ENCODE measurements around the gene EBF4. TPM values are rescaled to one million over a fixed set of nuclear protein-coding genes. Genes with fewer than 3 reads are reported as not detected.
"Not testable (repeated sequence)": the region's sequence is repeated elsewhere in the genome, so short reads cannot be mapped to it uniquely, and the experiment has no call there.

Gene EBF4
- total RNA-seq, 2 experiments from 2014 or later = 2.7 to 2.9 TPM

GRCh38 chr20:2760297-2760951, 67.8 kb downstream of the EBF4 start:
- Mint-ChIP-seq H3K27me3 (peaks cover 24% of the 10 kb centered on the region), H3K4me1 (peaks cover 3% of the 10 kb centered on the region), H3K36me3 (ENCODE audit: low read depth) (no peaks in the 10 kb centered on the region), H3K4me3 (no peak overlapping the region), H3K27ac (no peak overlapping the region), H3K9me3 (no peaks in the 10 kb centered on the region)
- ChIA-PET CTCF (no interaction called here), POLR2A (no interaction called here)
- DNase-seq = no peak

- ChIA-PET POLR2A (no interaction called here), CTCF (interaction anchor here (1.4 kb wide), 1 partner anchor 9 kb away, joined by 4 read pairs; no protein-coding TSS in a partner anchor)
- Mint-ChIP-seq H3K4me3 (no peak overlapping the region), H3K36me3 (ENCODE audit: low read depth) (no peaks in the 10 kb centered on the region), H3K4me1 (peaks cover 3% of the 10 kb centered on the region), H3K9me3 (no peaks in the 10 kb centered on the region), H3K27ac (no peak overlapping the region), H3K27me3 (peaks cover 22% of the 10 kb centered on the region)
- no peak for DNase-seq
These were observed 68.3 kb downstream of the EBF4 start for GRCh38 chr20:2760952-2761305.

GRCh38 chr20:2761885-2762284, 69.3 kb downstream of the EBF4 start:
- no peaks in the 10 kb centered on the region for H3K9me3 Mint-ChIP-seq
- CTCF ChIA-PET = interaction anchor here (1.4 kb wide), 1 partner anchor 10 kb away, joined by 4 read pairs; no protein-coding TSS in a partner anchor
- H3K4me3 Mint-ChIP-seq = no peak overlapping the region

DNA sequence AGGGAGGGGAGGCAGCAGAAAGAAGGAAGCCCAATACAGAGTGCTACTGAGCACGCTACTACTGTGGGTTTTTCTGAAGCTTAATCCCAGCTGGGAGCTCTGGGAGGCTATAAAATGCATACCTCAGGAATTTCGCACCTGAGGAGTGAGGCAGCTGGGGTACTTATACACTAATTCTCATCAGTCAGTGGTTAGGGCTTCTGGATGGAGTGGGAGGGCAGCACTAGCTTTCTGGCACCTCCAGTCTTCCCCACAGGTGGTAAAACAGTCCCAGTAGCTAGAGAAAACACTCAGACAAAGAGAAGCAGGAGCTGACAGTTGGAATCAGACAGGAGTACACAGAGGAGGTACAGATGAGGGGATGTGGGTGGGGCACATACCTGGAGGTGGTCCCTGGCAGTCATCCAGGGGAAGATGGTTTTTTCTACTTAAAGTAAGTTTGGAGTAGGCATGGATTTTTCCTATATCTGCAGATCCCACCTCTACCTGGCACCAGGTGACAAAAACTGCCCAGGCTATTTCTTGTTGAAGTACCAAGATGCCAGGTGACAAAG, 70.1 kb downstream of the EBF4 start:
- Mint-ChIP-seq H3K36me3 (ENCODE audit: low read depth) (no peaks in the 10 kb centered on the region), H3K9me3 (no peaks in the 10 kb centered on the region), H3K4me1 (no peaks in the 10 kb centered on the region), H3K4me3 (no peak overlapping the region), H3K27me3 (peaks cover 17% of the 10 kb centered on the region), H3K27ac (no peak overlapping the region)
- DNase-seq = no peak
- ChIA-PET POLR2A (interaction anchor here (1.1 to 1.4 kb wide), 2 partner anchors 10 to 99 kb away, joined by 3 read pairs; no protein-coding TSS in a partner anchor), CTCF (no interaction called here)

More at GRCh38 chr20:2761885-2762284, 69.3 kb downstream of the EBF4 start:
- POLR2A ChIA-PET = interaction anchor here (0.7 to 1.4 kb wide), 3 partner anchors 9 to 105 kb away, joined by 3 read pairs; no protein-coding TSS in a partner anchor
- H3K27me3 Mint-ChIP-seq = peaks cover 13% of the 10 kb centered on the region
- no peak overlapping the region for H3K27ac Mint-ChIP-seq
- no peak for DNase-seq
- no peaks in the 10 kb centered on the region for H3K36me3 Mint-ChIP-seq (ENCODE audit: low read depth)
- H3K4me1 Mint-ChIP-seq = no peaks in the 10 kb centered on the region

DNA sequence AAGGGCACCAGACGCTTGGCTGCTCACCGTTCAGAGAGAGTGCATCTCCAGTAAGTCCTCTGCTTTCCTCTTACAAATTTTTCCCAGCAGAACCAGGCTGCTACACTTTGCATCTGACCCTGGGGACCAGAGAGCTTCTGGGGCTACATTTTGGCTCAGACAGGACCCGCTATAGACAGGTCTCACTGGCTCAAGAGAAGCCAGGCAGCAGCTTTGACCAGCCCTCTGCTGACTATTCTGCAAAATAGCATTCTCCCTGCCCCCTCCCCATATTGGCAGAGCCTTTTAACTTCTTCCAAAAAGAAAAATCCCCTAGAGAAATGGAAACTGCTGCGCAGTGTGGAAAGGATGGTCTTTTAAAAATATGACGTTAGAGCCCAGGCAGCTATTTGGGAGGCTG, 70.6 kb downstream of the EBF4 start:
- POLR2A ChIA-PET = no interaction called here
- H3K36me3 Mint-ChIP-seq (ENCODE audit: low read depth) = no peaks in the 10 kb centered on the region

GRCh38 chr20:2767768-2768631, 75.4 kb downstream of the EBF4 start:
- ChIA-PET CTCF (no interaction called here), POLR2A (no interaction called here)
- no peaks in the 10 kb centered on the region for H3K36me3 Mint-ChIP-seq (ENCODE audit: low read depth)
- H3K4me3 Mint-ChIP-seq = no peak overlapping the region
- no peak overlapping the region for H3K27ac Mint-ChIP-seq
- H3K4me1 Mint-ChIP-seq = peaks cover 7% of the 10 kb centered on the region
- H3K9me3 Mint-ChIP-seq = no peaks in the 10 kb centered on the region
- DNase-seq = no peak
- peaks cover 12% of the 10 kb centered on the region for H3K27me3 Mint-ChIP-seq

More for the DNA sequence above, 70.6 kb downstream of the EBF4 start:
- no peak for DNase-seq
- CTCF ChIA-PET = no interaction called here
- Mint-ChIP-seq H3K4me3 (no peak overlapping the region), H3K27me3 (peaks cover 15% of the 10 kb centered on the region), H3K4me1 (no peaks in the 10 kb centered on the region), H3K27ac (no peak overlapping the region), H3K9me3 (no peaks in the 10 kb centered on the region)

GRCh38 chr20:2768632-2769015, 76.0 kb downstream of the EBF4 start:
- Mint-ChIP-seq H3K4me1 (peaks cover 7% of the 10 kb centered on the region), H3K27ac (no peak overlapping the region), H3K9me3 (no peaks in the 10 kb centered on the region), H3K36me3 (ENCODE audit: low read depth) (no peaks in the 10 kb centered on the region), H3K27me3 (peaks cover 12% of the 10 kb centered on the region), H3K4me3 (no peak overlapping the region)
- ChIA-PET POLR2A (no interaction called here), CTCF (no interaction called here)
- no peak for DNase-seq

DNA sequence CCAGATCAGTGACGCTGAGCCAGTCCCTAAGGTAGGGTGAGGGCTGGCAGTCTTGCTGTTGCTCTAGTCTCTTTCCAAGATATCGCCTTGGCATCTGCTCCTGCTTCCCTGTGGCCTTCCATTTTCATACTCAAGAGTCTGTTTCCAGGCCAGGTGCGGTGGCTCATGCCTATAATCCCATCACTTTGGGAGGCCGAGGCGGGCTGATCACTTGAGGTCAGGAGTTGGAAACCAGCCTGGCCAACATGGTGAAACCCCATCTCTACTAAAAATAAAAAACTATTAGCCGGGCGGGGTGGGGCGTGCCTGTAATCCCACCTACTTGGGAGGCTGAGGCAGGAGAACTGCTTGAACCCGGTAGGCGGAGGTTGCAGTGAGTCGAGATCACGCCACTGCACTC, 77.5 kb downstream of the EBF4 start:
- CTCF ChIA-PET; H3K27ac Mint-ChIP-seq; POLR2A ChIA-PET; H3K4me1 Mint-ChIP-seq; H3K27me3 Mint-ChIP-seq; H3K36me3 Mint-ChIP-seq (ENCODE audit: low read depth); DNase-seq; H3K9me3 Mint-ChIP-seq; H3K4me3 Mint-ChIP-seq: not testable (repeated sequence)

GRCh38 chr20:2771631-2772080, 79.1 kb downstream of the EBF4 start:
- ChIA-PET CTCF (no interaction called here), POLR2A (no interaction called here)
- Mint-ChIP-seq H3K27me3 (peaks cover 6% of the 10 kb centered on the region), H3K27ac (no peak overlapping the region), H3K4me1 (peaks cover 7% of the 10 kb centered on the region), H3K4me3 (no peak overlapping the region), H3K36me3 (ENCODE audit: low read depth) (no peaks in the 10 kb centered on the region), H3K9me3 (no peaks in the 10 kb centered on the region)
- no peak for DNase-seq

DNA sequence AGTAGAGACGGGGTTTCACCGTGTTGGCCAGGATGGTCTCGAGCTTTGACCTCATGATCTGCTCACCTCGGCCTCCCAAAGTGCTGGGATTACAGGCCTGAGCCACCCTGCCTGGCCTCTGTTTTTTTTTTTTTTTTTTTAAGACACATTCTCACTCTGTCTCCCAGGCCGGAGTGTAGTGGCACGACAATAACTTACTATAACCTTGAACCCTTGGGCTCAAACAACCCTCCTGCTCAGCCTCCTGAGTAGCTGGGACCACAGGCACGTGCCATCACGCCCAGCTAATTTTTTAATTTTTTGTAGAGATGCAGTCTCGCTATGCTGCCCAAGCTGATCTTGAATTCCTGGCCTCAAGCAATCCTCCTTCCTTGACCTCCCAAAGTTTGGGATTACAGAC, 81.2 kb downstream of the EBF4 start:
- H3K27ac Mint-ChIP-seq = no peak overlapping the region
- ChIA-PET POLR2A (interaction anchor here (0.6 kb wide), 1 partner anchor 279 kb away, joined by 3 read pairs; no protein-coding TSS in a partner anchor), CTCF (interaction anchor here (0.6 to 1.0 kb wide), 3 partner anchors 22 to 265 kb away, joined by 3 to 5 read pairs (median 3); no protein-coding TSS in a partner anchor)
- DNase-seq = no peak
- H3K4me1 Mint-ChIP-seq = peaks cover 7% of the 10 kb centered on the region
- H3K4me3 Mint-ChIP-seq = no peak overlapping the region
- no peaks in the 10 kb centered on the region for H3K9me3 Mint-ChIP-seq
- H3K36me3 Mint-ChIP-seq (ENCODE audit: low read depth) = no peaks in the 10 kb centered on the region
- peaks cover 5% of the 10 kb centered on the region for H3K27me3 Mint-ChIP-seq

GRCh38 chr20:2775139-2775538, 82.6 kb downstream of the EBF4 start:
- H3K27me3 Mint-ChIP-seq = peaks cover 5% of the 10 kb centered on the region
- H3K4me1 Mint-ChIP-seq = peaks cover 7% of the 10 kb centered on the region
- H3K27ac Mint-ChIP-seq = no peak overlapping the region
- ChIA-PET POLR2A (no interaction called here), CTCF (no interaction called here)
- no peaks in the 10 kb centered on the region for H3K36me3 Mint-ChIP-seq (ENCODE audit: low read depth)
- no peaks in the 10 kb centered on the region for H3K9me3 Mint-ChIP-seq
- DNase-seq = no peak
- no peak overlapping the region for H3K4me3 Mint-ChIP-seq

- ChIA-PET POLR2A (no interaction called here), CTCF (interaction anchor here (1.6 kb wide), 1 partner anchor 26 kb away, joined by 4 read pairs; no protein-coding TSS in a partner anchor)
- Mint-ChIP-seq H3K9me3 (no peaks in the 10 kb centered on the region), H3K4me1 (no peaks in the 10 kb centered on the region), H3K27ac (no peak overlapping the region), H3K27me3 (peaks cover 20% of the 10 kb centered on the region), H3K4me3 (no peak overlapping the region), H3K36me3 (ENCODE audit: low read depth) (no peaks in the 10 kb centered on the region)
- DNase-seq = no peak
These were observed 86.2 kb downstream of the EBF4 start for GRCh38 chr20:2778602-2779321.

DNA sequence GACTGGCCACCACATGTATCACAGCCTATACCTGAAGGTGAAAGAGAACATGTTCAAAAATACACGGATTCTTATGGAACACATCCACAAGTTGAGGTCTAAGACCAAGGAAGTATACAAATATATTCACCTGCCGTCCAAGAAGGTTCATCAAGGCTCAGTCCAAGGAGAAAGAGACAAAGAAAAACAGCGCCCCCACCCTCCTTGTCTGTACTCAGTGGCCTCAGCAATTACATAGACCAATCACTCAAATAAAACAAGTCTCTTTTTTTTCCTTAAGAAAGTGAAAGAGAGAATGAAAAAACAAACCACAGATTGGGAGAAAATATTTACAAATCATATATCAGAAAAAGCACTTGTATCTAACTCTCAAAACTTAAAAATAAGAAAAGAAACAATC, 88.4 kb downstream of the EBF4 start:
- no peaks in the 10 kb centered on the region for H3K9me3 Mint-ChIP-seq

More for the DNA sequence above, 88.4 kb downstream of the EBF4 start:
- Mint-ChIP-seq H3K4me1 (no peaks in the 10 kb centered on the region), H3K4me3 (no peak overlapping the region), H3K27me3 (peaks cover 26% of the 10 kb centered on the region), H3K27ac (no peak overlapping the region), H3K36me3 (ENCODE audit: low read depth) (no peaks in the 10 kb centered on the region)
- no peak for DNase-seq
- ChIA-PET POLR2A (no interaction called here), CTCF (no interaction called here)

Measured in activated CD4-positive, alpha-beta memory T cell treated with anti-CD3 and anti-CD28 coated beads, Interleukin-2, amount 10 ng/mL, durations not matched to agents 7 days and 5 days (primary cell).